NCI-H226 (cell line): ENCODE data around the gene SDK1.

Experiments used
- DNase-seq: peaks from one replicate; pipeline ENCODE4 v3.0.0-alpha.2; 2015

Gene SDK1

GRCh38 chr7:3825491-3825890 lies 524.4 kb downstream of the SDK1 start:
- no peak for DNase-seq

GRCh38 chr7:3832199-3832598 lies 531.1 kb downstream of the SDK1 start:
- no peak for DNase-seq

DNA sequence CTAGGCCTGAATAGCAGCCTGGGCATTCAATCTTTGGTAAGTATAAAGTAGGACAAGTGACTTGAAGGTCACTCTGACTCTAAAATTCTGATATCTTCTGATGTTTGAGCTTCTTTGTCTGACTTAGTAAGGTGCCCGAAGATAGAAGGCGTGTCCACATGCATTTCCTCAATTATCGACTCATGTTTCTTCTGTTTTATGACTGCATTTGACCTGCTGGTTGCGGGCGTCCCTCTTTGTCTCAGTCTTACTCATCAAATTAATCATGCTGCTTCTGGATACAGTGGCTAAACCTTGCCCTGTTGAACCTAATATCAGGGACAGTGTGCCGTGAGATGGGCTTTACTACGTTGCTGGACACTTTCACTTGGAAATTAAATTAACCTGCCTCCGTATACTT lies 534.1 kb downstream of the SDK1 start:
- no peak for DNase-seq

DNA sequence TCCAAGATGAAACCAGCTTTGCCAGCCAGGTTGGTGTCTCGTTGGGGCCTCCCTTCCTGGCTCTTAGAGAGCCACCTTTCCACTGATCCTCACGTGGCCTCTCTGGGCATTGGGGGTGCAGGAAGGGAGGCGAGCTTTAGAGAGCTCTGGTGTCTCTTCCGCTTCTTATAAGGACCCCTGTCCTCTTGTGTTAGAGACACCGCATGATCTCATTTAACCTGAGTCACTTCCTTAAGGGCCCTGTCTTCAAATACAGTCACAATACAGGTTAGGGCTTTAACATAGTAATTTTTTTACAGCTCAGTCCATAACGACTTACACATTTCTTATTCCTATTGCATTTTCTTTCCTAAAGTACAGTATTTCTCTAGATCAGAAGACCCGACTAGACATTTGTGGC lies 535.8 kb downstream of the SDK1 start:
- DNase-seq = no peak

DNA sequence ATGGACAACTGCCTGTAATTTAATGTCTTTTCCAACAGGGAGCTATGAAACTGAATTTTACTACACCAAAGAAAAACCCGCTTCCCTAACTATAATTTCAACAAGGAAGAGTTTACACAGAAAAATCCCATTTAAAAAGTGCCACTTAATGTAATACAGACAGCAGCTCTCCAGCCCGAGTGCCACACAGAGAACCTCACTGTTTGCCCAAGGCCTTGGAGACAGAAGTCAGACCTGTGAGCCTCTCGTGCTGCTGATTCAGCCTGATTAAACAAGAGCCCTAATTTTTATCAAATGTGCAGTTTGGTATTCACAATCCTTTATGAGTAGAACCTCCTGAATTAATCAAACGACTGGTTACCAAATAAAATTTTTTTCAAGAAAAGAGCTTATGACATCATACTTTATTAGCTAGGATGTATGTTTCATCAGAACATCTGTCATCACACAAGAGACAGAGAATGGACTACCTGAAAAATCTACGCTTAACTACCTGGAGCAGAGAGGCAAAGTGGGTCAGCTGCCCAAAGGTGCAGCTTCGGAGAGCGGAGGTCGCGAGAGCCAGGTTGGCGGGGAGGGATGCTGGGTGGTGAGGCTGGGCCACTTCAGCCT lies 543.6 kb downstream of the SDK1 start:
- DNase-seq = no peak

- no peak for DNase-seq
These were observed 545.7 kb downstream of the SDK1 start for GRCh38 chr7:3846738-3847137.

GRCh38 chr7:3847336-3847735 lies 546.3 kb downstream of the SDK1 start:
- no peak for DNase-seq

DNA sequence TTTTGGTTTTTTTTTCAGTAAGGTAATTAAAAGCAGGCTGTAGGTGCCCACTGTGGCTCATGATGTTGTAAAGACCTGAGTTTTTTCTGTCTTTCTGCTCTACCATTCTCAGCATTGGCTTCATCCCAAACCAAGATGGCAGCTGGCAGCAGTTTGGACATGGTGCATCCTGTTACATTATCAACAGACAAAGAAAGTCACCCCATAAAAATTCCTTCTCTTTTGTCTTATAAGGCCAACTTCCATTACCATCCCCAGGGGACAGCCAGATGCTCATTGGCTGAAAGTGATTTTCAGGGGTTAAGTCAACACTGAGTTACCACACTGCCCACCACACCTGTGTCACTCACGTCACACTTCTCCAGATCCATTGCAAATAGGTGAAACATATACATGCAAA lies 558.4 kb downstream of the SDK1 start:
- DNase-seq = no peak

GRCh38 chr7:3860932-3861331 lies 559.9 kb downstream of the SDK1 start:
- DNase-seq = no peak

DNA sequence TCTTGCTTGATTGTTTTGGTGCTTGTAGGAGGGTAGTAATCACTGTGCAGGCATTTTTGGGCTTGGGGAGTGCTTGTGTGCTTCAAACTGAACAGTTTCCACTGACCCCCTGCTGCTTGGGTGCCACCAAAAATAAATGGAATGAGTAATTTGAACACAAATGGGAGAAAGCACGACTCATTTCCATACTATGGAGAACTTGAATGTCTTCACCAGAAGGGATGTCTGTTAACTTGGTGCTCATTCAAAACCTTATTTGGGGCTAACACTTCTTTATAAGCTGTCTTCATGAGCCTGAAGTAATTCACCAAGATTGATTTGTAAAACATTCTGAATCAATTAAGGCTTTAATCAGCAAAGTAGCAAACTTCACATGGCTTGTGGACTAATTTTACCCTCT lies 560.3 kb downstream of the SDK1 start:
- DNase-seq = peak; percentile 73

DNA sequence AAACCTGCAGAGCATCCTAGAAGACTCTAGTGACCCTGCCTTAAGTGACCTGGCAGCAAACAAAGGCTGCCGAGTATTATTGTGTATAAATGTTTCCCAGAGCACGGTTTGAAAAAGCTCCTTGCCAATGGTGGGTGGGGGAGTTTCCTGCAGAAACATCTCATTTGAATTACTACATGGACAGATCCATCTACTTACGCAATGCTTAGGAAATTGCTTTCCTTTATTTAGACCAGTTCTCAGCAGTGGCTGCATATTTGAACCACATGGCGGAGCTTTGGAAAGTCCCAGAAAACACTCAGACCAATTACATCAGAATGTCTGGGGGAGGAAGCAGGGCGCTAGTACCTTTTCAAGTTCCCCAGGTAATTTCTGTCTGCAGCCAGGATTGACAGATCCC lies 560.9 kb downstream of the SDK1 start:
- DNase-seq = peak; percentile 99

GRCh38 chr7:3862774-3863173 lies 561.7 kb downstream of the SDK1 start:
- DNase-seq = no peak

DNA sequence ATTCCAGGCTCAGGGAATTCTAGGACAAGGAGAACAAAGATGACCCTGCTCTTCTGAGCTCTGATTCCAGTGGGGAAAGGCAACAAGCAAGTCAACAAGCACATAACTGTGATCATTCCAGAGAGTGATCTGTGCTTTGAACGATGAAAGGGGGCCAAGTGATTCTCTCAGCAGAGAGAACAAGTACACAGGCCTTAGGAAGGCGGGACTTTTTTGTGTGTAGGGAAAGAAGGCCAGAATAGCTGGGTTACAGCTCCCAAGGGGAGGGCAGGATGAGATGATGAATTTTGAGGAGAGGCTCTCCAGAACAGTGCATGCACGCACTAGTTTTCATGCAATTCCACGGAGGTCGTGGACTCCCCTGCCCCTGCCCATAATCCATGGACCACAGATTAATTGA lies 565.2 kb downstream of the SDK1 start:
- no peak for DNase-seq

DNA sequence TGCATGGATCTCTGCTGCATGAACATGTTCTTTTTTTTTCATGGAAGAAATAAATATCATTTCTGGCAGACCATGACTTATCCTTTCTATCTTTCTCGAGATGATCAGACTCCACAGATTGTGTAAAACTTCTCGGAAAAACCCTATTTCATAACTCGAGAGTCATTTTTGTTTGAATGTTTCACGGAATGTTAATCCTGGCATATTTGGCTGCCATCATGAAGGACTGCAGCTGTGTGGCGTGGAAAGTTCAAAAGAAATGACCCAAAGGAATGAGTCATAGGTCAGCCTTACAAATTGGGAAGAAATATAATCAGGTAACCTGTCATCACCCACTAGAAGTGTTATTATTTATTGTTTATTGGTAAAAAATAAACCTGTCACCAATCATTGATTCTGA lies 566.8 kb downstream of the SDK1 start:
- DNase-seq = peak; percentile 48

- DNase-seq = no peak
These were observed 578.5 kb downstream of the SDK1 start for GRCh38 chr7:3879355-3880075.

DNA sequence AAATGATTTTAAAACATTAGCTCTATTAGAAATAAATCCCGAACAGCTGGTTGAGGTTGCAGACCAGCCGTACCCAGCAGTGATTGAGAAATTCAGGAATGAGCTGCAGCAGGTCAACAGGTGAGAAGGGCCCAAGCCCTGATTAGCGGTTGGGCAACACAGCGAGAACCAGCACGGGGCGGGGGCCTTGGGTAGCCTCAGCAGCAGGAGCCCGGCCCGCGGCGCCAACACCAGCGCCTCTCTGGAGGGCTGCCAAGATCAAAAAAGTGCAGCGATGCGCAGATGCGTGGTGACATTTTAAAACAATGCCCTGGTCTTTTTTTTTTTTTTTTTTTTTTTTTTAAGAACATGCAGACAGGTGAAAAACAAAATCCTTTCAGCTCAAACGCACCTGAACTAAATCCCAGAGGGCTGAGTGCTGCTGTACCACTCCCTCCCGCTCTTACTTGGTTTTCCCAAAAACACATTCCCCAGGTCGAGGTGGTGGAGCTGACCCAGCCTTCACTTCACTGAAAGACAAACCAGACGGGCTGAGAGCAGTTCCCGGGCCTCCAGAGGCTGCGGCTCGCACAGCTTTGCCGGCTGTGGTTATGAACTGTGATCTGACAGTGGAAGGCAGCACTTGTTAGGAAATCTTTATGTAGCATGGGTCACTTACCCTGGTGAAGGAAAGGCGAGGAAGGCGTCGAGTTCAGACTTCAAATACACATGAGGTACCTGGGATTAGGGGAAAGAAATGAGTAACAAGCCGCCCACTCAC lies 579.4 kb downstream of the SDK1 start:
- DNase-seq = no peak

GRCh38 chr7:3882782-3883181 lies 581.7 kb downstream of the SDK1 start:
- no peak for DNase-seq

GRCh38 chr7:3884543-3884942 lies 583.5 kb downstream of the SDK1 start:
- DNase-seq = peak; percentile 26

DNA sequence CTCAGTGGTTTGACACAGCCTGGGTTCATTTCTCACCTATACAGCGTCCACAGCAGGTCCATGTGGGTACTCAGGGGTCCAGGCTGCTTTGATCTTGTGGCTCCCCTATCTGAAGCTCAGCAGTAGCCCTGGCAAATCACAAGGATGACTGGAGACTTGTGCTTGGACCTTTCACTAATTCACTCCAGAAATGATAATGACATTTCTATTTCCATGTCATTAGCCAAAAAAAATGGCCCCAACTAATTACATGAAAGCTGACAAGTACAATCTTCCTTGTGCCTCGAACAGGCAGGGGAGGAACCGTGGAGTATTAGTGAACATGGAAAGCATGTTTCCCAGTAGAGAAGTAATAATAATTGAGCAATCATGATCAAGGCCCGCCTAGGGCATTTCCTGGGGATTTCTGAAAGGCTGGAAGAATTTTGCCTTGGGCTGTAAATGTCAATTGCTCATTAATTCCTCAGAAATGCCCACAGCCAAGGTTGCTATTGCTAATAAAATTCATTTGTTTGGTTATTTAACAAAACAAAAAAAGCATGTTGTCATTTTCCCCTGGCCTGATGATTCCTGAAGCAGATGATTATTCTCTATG lies 586.1 kb downstream of the SDK1 start:
- peak; percentile 64 for DNase-seq

DNA sequence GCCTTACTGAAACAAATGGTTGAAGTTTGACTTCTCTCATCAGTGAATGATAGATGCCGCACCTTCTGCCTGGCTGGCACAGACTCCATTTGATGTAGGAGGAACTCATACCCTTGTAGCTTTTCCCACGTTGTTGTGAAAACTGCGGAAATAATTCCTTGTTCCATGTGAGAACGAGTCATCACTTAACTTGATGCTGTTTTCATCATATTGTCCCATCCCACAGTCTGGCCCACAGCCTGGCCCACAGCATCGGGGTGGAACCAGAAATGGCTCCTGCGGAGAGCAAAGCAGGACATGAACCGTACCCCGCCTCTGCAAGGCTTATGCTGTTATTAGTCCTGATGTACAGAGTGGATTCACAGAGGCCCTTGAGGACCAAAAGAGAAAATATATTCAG lies 587.0 kb downstream of the SDK1 start:
- DNase-seq = peak; percentile 65

DNA sequence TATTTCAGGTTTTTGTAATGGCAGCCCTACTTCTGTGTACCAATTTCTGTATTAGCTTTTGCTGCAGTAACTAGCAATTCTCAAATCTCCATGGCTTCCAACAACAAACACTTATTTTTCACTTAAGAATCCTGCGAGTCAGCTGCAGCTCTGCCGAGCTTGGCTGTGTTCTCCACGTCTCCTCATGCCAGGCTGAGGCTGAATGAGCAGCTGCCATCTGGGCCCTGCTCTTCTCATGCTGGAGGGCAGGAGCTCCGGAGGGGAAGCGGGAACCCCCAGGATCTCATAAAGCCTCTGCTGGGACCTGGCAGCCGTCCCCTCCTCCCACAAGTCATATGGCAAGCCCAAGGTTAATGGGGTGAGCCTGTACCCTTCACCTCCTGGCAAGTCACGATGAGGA lies 591.1 kb downstream of the SDK1 start:
- DNase-seq = no peak

DNA sequence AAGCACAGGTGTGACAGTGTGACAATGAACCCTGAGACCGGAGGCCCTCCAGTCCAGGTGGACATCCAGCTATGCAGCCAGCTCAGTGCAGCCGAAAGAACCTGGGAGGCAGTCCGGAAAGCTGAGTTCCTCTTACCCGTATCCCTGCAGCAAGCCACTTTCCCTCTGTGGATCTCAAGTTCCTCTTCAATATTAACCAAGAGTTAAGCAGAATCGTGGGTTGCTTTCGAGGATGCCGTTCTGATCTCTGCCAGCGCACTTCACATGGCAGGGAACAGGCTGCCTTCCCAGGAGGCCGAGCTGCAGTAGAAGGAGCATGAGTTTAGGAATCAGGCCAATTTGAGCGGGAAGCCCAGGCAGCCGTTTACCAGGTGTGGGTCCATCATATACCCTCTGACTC lies 591.6 kb downstream of the SDK1 start:
- DNase-seq = no peak

- DNase-seq = no peak
These were observed 592.2 kb downstream of the SDK1 start for GRCh38 chr7:3893151-3893788.
